ENCODE measurements around the gene FAF1.

DNA sequence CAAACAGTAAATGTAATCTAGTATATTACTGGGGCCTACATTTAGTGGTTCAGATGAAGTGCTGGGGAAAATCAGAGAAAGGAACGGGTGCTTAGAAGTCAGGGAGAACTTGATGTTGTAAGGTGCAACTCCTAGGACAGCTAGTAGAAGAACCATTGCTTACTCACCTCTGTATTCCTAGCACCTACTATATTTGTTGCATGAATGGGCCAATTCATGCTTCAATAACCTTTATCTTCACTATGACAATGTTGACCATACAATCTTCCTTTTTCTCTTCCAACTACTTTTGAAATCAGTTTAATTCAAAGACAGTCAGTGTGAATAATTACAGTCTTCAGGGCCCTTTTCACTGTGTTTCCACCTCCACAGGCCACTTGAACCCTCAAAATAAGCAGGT lies 411.8 kb downstream of the FAF1 start:
- TF ChIP-seq, protein P1, sequence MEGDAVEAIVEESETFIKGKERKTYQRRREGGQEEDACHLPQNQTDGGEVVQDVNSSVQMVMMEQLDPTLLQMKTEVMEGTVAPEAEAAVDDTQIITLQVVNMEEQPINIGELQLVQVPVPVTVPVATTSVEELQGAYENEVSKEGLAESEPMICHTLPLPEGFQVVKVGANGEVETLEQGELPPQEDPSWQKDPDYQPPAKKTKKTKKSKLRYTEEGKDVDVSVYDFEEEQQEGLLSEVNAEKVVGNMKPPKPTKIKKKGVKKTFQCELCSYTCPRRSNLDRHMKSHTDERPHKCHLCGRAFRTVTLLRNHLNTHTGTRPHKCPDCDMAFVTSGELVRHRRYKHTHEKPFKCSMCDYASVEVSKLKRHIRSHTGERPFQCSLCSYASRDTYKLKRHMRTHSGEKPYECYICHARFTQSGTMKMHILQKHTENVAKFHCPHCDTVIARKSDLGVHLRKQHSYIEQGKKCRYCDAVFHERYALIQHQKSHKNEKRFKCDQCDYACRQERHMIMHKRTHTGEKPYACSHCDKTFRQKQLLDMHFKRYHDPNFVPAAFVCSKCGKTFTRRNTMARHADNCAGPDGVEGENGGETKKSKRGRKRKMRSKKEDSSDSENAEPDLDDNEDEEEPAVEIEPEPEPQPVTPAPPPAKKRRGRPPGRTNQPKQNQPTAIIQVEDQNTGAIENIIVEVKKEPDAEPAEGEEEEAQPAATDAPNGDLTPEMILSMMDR (IDR thresholded peaks at IDR 0.05): no peak
- TF ChIP-seq POLR2A (IDR thresholded peaks at IDR 0.05): no peak

All from right lobe of liver (tissue), 4 donors.